AG04450 (cell line): ENCODE results near the gene MKI67. TPM values are rescaled to one million over a fixed set of nuclear protein-coding genes. Genes with fewer than 3 reads are reported as not detected.

Experiments
- CTCF ChIA-PET: fragments of 300-600, 350-600 bp; formaldehyde crosslinking; extraction: SDS; loops from one replicate; lab custom pipeline; 2022; ENCODE audit warnings: antibody characterized with exemption, inconsistent platforms; lab: Charles Lee
- POLR2A ChIA-PET: fragments of 350-600 bp; formaldehyde crosslinking; extraction: SDS; loops from one replicate; lab custom pipeline; 2021; ENCODE audit warnings: antibody characterized with exemption, inconsistent platforms; lab: Yijun Ruan, JAX
- DNase-seq: peaks from one replicate; pipeline ENCODE4 v3.0.0-alpha.2; 2011; ENCODE audit warnings: low read depth, low spot score
- H3K27ac ChIP-seq: one replicate; pipeline ENCODE4 v1.5.1; 2012; ENCODE audit warnings: low read depth, low read length, control low read depth
- H3K27me3 ChIP-seq: one replicate; pipeline ENCODE4 v1.6.0; 2012; ENCODE audit warnings: low read length; ENCODE audit not compliant: control insufficient read depth, insufficient read depth
- H3K4me3 ChIP-seq: 2 replicates; pipeline ENCODE4 v1.5.1; 2011; ENCODE audit warnings: mild to moderate bottlenecking, low read depth, low read length, control low read depth
- H3K9me3 ChIP-seq: 2 replicates; pipeline ENCODE4 v1.5.1; 2012; ENCODE audit warnings: low read length; ENCODE audit not compliant: control insufficient read depth, insufficient read depth
- polyA plus RNA-seq: library from polyadenylated mRNA; depleted of rRNA; stranded (reverse); fragments of >200 nt; gene quantifications from 2 replicates; pipeline ENCODE4 v1.2.3, GENCODE V29; 2011
- TF ChIP-seq, protein P1 (sequence below): IDR thresholded peaks from 2 replicates; pipeline ENCODE4 v1.5.1; 2011; ENCODE audit warnings: low read depth, low read length, control low read depth, inconsistent platforms

MKI67 gene
- polyA plus RNA-seq, 1 experiment = 10.3 TPM

- Histone ChIP-seq H3K4me3 (no peak overlapping the region), H3K9me3 (no peaks in the 10 kb centered on the region), H3K27me3 (peaks cover 15% of the 10 kb centered on the region), H3K27ac (no peak overlapping the region)
- ChIA-PET CTCF (interaction anchor here (0.6 to 1.6 kb wide), 3 partner anchors 70 to 81 kb away, joined by 3 to 8 read pairs (median 3); no protein-coding TSS in a partner anchor), POLR2A (no interaction called here)
- no peak for DNase-seq
- TF ChIP-seq, protein P1, sequence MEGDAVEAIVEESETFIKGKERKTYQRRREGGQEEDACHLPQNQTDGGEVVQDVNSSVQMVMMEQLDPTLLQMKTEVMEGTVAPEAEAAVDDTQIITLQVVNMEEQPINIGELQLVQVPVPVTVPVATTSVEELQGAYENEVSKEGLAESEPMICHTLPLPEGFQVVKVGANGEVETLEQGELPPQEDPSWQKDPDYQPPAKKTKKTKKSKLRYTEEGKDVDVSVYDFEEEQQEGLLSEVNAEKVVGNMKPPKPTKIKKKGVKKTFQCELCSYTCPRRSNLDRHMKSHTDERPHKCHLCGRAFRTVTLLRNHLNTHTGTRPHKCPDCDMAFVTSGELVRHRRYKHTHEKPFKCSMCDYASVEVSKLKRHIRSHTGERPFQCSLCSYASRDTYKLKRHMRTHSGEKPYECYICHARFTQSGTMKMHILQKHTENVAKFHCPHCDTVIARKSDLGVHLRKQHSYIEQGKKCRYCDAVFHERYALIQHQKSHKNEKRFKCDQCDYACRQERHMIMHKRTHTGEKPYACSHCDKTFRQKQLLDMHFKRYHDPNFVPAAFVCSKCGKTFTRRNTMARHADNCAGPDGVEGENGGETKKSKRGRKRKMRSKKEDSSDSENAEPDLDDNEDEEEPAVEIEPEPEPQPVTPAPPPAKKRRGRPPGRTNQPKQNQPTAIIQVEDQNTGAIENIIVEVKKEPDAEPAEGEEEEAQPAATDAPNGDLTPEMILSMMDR = no peak
Observed at GRCh38 chr10:128152741-128153580, 26.7 kb upstream of the MKI67 start.

- H3K27me3 ChIP-seq = peaks cover 13% of the 10 kb centered on the region
- ChIA-PET CTCF (interaction anchor here (0.6 to 2.7 kb wide), 18 partner anchors 10 to 145 kb away, joined by 3 to 17 read pairs (median 5); partner anchors contain the start of gene MKI67), POLR2A (interaction anchor here (0.8 kb wide), 1 partner anchor 1974 kb away, joined by 3 read pairs; no protein-coding TSS in a partner anchor)
- H3K4me3 ChIP-seq = no peak overlapping the region
- DNase-seq = no peak
- H3K27ac ChIP-seq = no peak overlapping the region
- TF ChIP-seq, protein P1 = no peak
- no peaks in the 10 kb centered on the region for H3K9me3 ChIP-seq
Observed at GRCh38 chr10:128151031-128151430, 24.8 kb upstream of the MKI67 start.

- POLR2A ChIA-PET = interaction anchor here (0.8 kb wide), 1 partner anchor 1975 kb away, joined by 3 read pairs; no protein-coding TSS in a partner anchor
- CTCF ChIA-PET = interaction anchor here (0.6 to 2.7 kb wide), 17 partner anchors 10 to 115 kb away, joined by 3 to 17 read pairs (median 5); partner anchors contain the start of gene MKI67
- peaks cover 16% of the 10 kb centered on the region for H3K27me3 ChIP-seq
Observed at GRCh38 chr10:128150561-128150960, 24.3 kb upstream of the MKI67 start.

DNA sequence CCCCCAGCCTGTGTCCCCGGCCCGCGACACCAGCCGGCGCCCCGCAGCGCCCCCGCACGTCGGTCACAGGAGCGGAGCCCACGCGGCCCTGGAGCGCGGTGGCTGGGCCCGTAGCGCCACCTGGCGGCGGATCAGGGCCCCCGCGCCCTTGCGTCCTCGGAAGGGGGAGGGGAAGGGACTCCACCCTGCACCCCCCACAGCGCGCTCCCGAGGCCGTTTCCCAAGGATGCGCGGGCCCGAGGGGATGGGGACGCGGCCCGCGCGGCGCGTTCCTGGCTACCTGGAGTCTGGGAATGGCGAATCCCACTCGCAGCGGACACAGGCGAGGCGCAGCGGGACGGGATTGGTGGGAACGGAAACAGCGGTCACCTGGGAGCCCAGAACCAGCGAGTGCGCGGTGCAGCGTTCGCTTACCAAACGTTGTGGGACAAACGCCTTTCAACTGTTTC is 23.8 kb upstream of the MKI67 start:
- Histone ChIP-seq H3K4me3 (peak overlapping the region; percentile 71), H3K9me3 (no peaks in the 10 kb centered on the region), H3K27ac (no peak overlapping the region), H3K27me3 (peaks cover 16% of the 10 kb centered on the region)
- DNase-seq = peak; percentile 11
- CTCF ChIA-PET = interaction anchor here (0.6 to 2.7 kb wide), 19 partner anchors 9 to 115 kb away, joined by 3 to 17 read pairs (median 5); partner anchors contain the start of gene MKI67
- TF ChIP-seq, protein P1 = peak; percentile 77
- POLR2A ChIA-PET = interaction anchor here (0.8 kb wide), 1 partner anchor 1975 kb away, joined by 3 read pairs; no protein-coding TSS in a partner anchor

More at GRCh38 chr10:128150561-128150960, 24.3 kb upstream of the MKI67 start:
- Histone ChIP-seq H3K27ac (no peak overlapping the region), H3K9me3 (no peaks in the 10 kb centered on the region), H3K4me3 (peak overlapping the region; percentile 71)
- no peak for DNase-seq
- TF ChIP-seq, protein P1 = no peak
